Right cardiac atrium (tissue), 5 donors: ENCODE results near the gene CCDC33. TPM values are rescaled to one million over a fixed set of nuclear protein-coding genes. Genes with fewer than 3 reads are reported as not detected.

Experiments used
- ATAC-seq, 2 donors: fragments of 200-7000 bp; cut with Tn5 transposase; one replicate each; pipeline versions ENCODE4 v1.8.0 to v1.9.1; 2020; ENCODE audit warnings: moderate library complexity in 2 of 2, mild to moderate bottlenecking in 1 of 2
- DNase-seq, 3 donors: peaks; one replicate each; pipeline ENCODE4 v3.0.0-alpha.2; 2020
- H3K27ac ChIP-seq: one replicate; pipeline ENCODE4 v1.5.1; 2013; ENCODE audit warnings: mild to moderate bottlenecking, low read length, control low read depth, moderate library complexity
- H3K27me3 ChIP-seq: one replicate; pipeline ENCODE4 v1.6.1; 2013; ENCODE audit not compliant: control insufficient read depth, insufficient read depth
- H3K4me1 ChIP-seq: one replicate; pipeline ENCODE4 v1.6.1; 2013; ENCODE audit warnings: low read length; ENCODE audit not compliant: control insufficient read depth, insufficient read depth
- H3K4me3 ChIP-seq: one replicate; pipeline ENCODE4 v1.5.1; 2013; ENCODE audit warnings: low read length, control low read depth
- H3K9me3 ChIP-seq: one replicate; pipeline ENCODE4 v1.6.1; 2013; ENCODE audit warnings: low read length; ENCODE audit not compliant: control insufficient read depth
- WGBS: extraction: QIAGEN DNeasy Blood & Tissue Kit; methylation state at CpG from one replicate; pipeline ENCODE4 v1.1.7; 2013; 5-methylcytosine and 5-hydroxymethylcytosine counted together
- intact Hi-C, 4 donors: fragments of 100-400 bp; cut with DNase I; formaldehyde crosslinking; loops; one replicate each; pipeline versions ENCODE4 v1.11.0 to v1.14.0; 2022 to 2023
- long read RNA-seq, 4 donors: library from polyadenylated mRNA; unstranded; transcript quantifications; one replicate each; pipeline ENCODE4 v2.0.0, GENCODE V29; 2020 to 2021
- polyA plus RNA-seq: library from polyadenylated mRNA; stranded (reverse); fragments of 200-250 nt; gene quantifications from one replicate; pipeline ENCODE4 v1.2.3, GENCODE V29; 2013
- total RNA-seq, 4 donors: library from RNA; stranded (reverse); fragmentation: NEBNext Ultra II Directional; extraction: Animal tissue kit (Norgen Biotek cat#: 25700); gene quantifications; one replicate each; pipeline ENCODE4 v1.2.1, GENCODE V29; 2021
- donor health status: healthy with polysubstance abuse.
- donor health status: DM: no; HTN: yes; CAD: no.
- donor health status: DM: no; HTN: no; CAD: no.
- donor health status: DM: no; HTN: yes; CAD: no; lungs with severe emphysema.
- donor health status: DM: yes; HTN: yes; CAD: no.

The CCDC33 gene
- total RNA-seq: not detected
- polyA plus RNA-seq: 0.07 TPM
- long read RNA-seq, donor 1: 0 reads
- long read RNA-seq, donor 2: 0 reads
- long read RNA-seq, donor 3: 0 reads
- long read RNA-seq, donor 4: 0 reads

- 85% methylated on average over 6 of the region's 6 CpGs for WGBS
- no peak for DNase-seq
- Histone ChIP-seq H3K27me3 (no peaks in the 10 kb centered on the region), H3K27ac (no peak within 1 kb of the TSS), H3K9me3 (no peaks in the 10 kb centered on the region), H3K4me1 (peaks cover 11% of the 10 kb centered on the region), H3K4me3 (no peak within 1 kb of the TSS)
- intact Hi-C loops: loop anchor here in 1 of 4 donors (10.0 kb wide), 1 partner anchor 81 kb away; no protein-coding TSS in a partner anchor
- ATAC-seq: no peak
Observed at GRCh38 chr15:74235962-74236361, at the start of gene CCDC33. TSS of gene CCDC33 (plus strand) at chr15:74236326. CDS start at chr15:74236720, 394 bp downstream.

- peak in 1 of 3 donors; percentile 29 for DNase-seq
- H3K4me3 ChIP-seq: no peak overlapping the region
- H3K27me3 ChIP-seq: no peaks in the 10 kb centered on the region
- no peak overlapping the region for H3K27ac ChIP-seq
- no peaks in the 10 kb centered on the region for H3K4me1 ChIP-seq
- ATAC-seq: no peak
- H3K9me3 ChIP-seq: no peaks in the 10 kb centered on the region
- WGBS: 93% methylated on average over 11 of the region's 11 CpGs
- intact Hi-C loops: no loop called here
Observed at GRCh38 chr15:74188216-74188615, 47.9 kb upstream of the CCDC33 start.

- Histone ChIP-seq H3K4me3 (no peak overlapping the region), H3K27ac (no peak overlapping the region), H3K4me1 (peaks cover 7% of the 10 kb centered on the region), H3K27me3 (no peaks in the 10 kb centered on the region), H3K9me3 (no peaks in the 10 kb centered on the region)
- DNase-seq (no peak), ATAC-seq (peak in 1 of 2 donors; percentile 20)
- 49% methylated on average over 3 of the region's 3 CpGs for WGBS
- intact Hi-C loops: no loop called here
Observed at GRCh38 chr15:74191798-74192197, 44.3 kb upstream of the CCDC33 start.

GRCh38 chr15:74192751-74193150 is 43.4 kb upstream of the CCDC33 start:
- H3K4me3 ChIP-seq: no peak overlapping the region
- DNase-seq: peak in 1 of 3 donors; percentile 13
- no peak overlapping the region for H3K27ac ChIP-seq
- H3K27me3 ChIP-seq: no peaks in the 10 kb centered on the region
- no peaks in the 10 kb centered on the region for H3K9me3 ChIP-seq
- peaks cover 9% of the 10 kb centered on the region for H3K4me1 ChIP-seq
- 91% methylated on average over 5 of the region's 5 CpGs for WGBS
- intact Hi-C loops: no loop called here
- ATAC-seq: no peak

GRCh38 chr15:74193299-74193718 is 42.8 kb upstream of the CCDC33 start:
- no peaks in the 10 kb centered on the region for H3K9me3 ChIP-seq
- H3K4me3 ChIP-seq: no peak overlapping the region
- DNase-seq (no peak), ATAC-seq (no peak)
- 69% methylated on average over 4 of the region's 4 CpGs for WGBS
- no peaks in the 10 kb centered on the region for H3K27me3 ChIP-seq
- no peak overlapping the region for H3K27ac ChIP-seq
- H3K4me1 ChIP-seq: peaks cover 10% of the 10 kb centered on the region
- intact Hi-C loops: no loop called here

GRCh38 chr15:74193905-74194304 is 42.2 kb upstream of the CCDC33 start:
- no peaks in the 10 kb centered on the region for H3K9me3 ChIP-seq
- H3K4me3 ChIP-seq: no peak overlapping the region
- H3K27me3 ChIP-seq: no peaks in the 10 kb centered on the region
- ATAC-seq (no peak), DNase-seq (peak in 1 of 3 donors; percentile 45)
- H3K27ac ChIP-seq: no peak overlapping the region
- H3K4me1 ChIP-seq: peaks cover 10% of the 10 kb centered on the region
- 77% methylated on average over 6 of the region's 6 CpGs for WGBS
- intact Hi-C loops: no loop called here

- no peak overlapping the region for H3K27ac ChIP-seq
- H3K4me1 ChIP-seq: peaks cover 10% of the 10 kb centered on the region
- no peak for ATAC-seq
- H3K4me3 ChIP-seq: no peak overlapping the region
- intact Hi-C loops: no loop called here
- peak in 1 of 3 donors; percentile 24 for DNase-seq
- WGBS: 95% methylated on average over 13 of the region's 13 CpGs
- H3K9me3 ChIP-seq: no peaks in the 10 kb centered on the region
- no peaks in the 10 kb centered on the region for H3K27me3 ChIP-seq
Observed at GRCh38 chr15:74194572-74195559, 41.3 kb upstream of the CCDC33 start.

GRCh38 chr15:74196175-74196574 is 40.0 kb upstream of the CCDC33 start:
- Histone ChIP-seq H3K27me3 (no peaks in the 10 kb centered on the region), H3K4me3 (no peak overlapping the region), H3K27ac (no peak overlapping the region), H3K4me1 (peaks cover 18% of the 10 kb centered on the region), H3K9me3 (no peaks in the 10 kb centered on the region)
- DNase-seq: peak; percentile 80 to 92 (median 81)
- 15% methylated on average over 7 of the region's 7 CpGs for WGBS
- ATAC-seq: peak; percentile 50 to 73
- intact Hi-C loops: no loop called here

- Histone ChIP-seq H3K4me3 (no peak overlapping the region), H3K9me3 (no peaks in the 10 kb centered on the region), H3K27me3 (no peaks in the 10 kb centered on the region), H3K27ac (no peak overlapping the region), H3K4me1 (peaks cover 20% of the 10 kb centered on the region)
- no peak for ATAC-seq
- 98% methylated on average over 9 of the region's 9 CpGs for WGBS
- intact Hi-C loops: no loop called here
- peak in 1 of 3 donors; percentile 22 for DNase-seq
Observed at GRCh38 chr15:74197176-74197965, 38.8 kb upstream of the CCDC33 start.

- H3K27ac ChIP-seq: no peak overlapping the region
- DNase-seq: peak in 1 of 3 donors; percentile 47
- no peak for ATAC-seq
- no peak overlapping the region for H3K4me3 ChIP-seq
- intact Hi-C loops: no loop called here
- H3K27me3 ChIP-seq: no peaks in the 10 kb centered on the region
- H3K4me1 ChIP-seq: peaks cover 20% of the 10 kb centered on the region
- H3K9me3 ChIP-seq: no peaks in the 10 kb centered on the region
- 90% methylated on average over 6 of the region's 6 CpGs for WGBS
Observed at GRCh38 chr15:74199297-74199652, 36.9 kb upstream of the CCDC33 start.

GRCh38 chr15:74200412-74200815 is 35.7 kb upstream of the CCDC33 start:
- peak in 1 of 2 donors; percentile 53 for ATAC-seq
- peaks cover 23% of the 10 kb centered on the region for H3K4me1 ChIP-seq
- no peak overlapping the region for H3K4me3 ChIP-seq
- DNase-seq: peak in 2 of 3 donors; percentile 64 to 74
- H3K9me3 ChIP-seq: no peaks in the 10 kb centered on the region
- 30% methylated on average over 1 of the region's 1 CpG for WGBS
- intact Hi-C loops: no loop called here
- no peaks in the 10 kb centered on the region for H3K27me3 ChIP-seq
- H3K27ac ChIP-seq: no peak overlapping the region
